GM12873 (cell line): ENCODE results near the gene EIF3K.

ENCODE experiments used
- TF ChIP-seq, protein P1 (sequence below): IDR thresholded peaks from 2 replicates; pipeline ENCODE4 v1.5.1; 2012; ENCODE audit warnings: low read depth, mild to moderate bottlenecking, moderate library complexity, low read length, control low read depth; ENCODE audit not compliant: insufficient read depth; ENCODE audit errors: missing control alignments

EIF3K gene

DNA sequence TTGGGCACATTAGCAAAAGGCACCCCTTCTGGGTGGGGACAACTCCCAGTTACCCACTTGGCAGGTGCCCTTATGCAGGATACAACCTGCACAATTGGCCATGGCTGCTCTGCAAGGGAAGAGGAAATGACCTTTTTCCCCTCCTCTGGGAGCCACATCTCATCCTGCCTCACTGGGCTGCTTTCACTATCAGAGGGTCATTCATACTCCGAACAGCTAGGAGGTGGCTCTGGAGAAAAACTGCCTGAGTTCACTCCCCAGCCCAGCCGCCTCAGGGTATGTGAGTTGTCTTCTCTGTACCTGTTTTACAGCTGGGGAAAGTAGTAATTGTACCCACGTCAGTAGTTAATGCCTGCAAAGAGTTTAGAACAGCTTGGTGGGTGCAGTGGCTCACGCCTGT, 21.4 kb downstream of the EIF3K start:
- TF ChIP-seq, protein P1, sequence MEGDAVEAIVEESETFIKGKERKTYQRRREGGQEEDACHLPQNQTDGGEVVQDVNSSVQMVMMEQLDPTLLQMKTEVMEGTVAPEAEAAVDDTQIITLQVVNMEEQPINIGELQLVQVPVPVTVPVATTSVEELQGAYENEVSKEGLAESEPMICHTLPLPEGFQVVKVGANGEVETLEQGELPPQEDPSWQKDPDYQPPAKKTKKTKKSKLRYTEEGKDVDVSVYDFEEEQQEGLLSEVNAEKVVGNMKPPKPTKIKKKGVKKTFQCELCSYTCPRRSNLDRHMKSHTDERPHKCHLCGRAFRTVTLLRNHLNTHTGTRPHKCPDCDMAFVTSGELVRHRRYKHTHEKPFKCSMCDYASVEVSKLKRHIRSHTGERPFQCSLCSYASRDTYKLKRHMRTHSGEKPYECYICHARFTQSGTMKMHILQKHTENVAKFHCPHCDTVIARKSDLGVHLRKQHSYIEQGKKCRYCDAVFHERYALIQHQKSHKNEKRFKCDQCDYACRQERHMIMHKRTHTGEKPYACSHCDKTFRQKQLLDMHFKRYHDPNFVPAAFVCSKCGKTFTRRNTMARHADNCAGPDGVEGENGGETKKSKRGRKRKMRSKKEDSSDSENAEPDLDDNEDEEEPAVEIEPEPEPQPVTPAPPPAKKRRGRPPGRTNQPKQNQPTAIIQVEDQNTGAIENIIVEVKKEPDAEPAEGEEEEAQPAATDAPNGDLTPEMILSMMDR, result no peak

DNA sequence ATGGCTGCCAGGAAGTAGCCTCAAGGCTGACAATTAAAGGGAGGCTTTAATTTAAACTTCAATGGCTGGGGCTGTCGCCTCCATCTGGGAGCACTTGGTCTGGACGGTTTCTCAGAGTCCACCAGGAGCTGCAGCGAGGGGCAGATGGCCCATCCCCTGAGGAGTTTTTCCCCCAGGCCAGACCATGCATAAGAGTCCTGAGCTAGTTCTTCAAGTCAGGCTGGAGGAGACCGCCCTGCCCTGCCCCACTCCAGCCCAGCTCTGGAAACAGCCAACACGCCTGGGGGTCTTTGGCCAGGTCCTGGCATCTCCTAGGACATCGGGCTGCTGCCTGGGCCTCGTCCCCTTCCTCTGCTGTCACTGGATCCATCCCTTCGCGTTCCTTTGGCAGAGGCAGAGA, 23.2 kb downstream of the EIF3K start:
- TF ChIP-seq, protein P1, result no peak

DNA sequence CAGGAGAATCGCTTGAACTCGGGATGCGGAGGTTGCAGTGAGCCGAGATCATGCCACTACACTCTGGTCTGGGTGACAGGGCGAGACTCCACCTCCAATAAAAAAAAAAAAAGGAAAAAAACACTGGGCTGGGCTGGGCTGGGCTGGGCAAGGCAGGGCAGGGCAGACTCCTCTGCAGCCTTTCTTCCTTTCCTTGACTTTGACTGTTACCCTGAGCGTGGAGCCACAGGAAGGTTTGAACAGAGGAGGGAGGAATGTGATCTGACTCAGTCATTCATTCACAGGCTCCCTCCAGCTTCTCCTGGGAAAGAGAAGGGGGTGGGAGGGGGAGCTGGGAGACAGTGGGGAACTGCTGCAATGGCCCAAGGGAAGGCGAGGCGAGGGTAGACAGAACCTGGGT, 25.7 kb downstream of the EIF3K start:
- TF ChIP-seq, protein P1, result no peak

DNA sequence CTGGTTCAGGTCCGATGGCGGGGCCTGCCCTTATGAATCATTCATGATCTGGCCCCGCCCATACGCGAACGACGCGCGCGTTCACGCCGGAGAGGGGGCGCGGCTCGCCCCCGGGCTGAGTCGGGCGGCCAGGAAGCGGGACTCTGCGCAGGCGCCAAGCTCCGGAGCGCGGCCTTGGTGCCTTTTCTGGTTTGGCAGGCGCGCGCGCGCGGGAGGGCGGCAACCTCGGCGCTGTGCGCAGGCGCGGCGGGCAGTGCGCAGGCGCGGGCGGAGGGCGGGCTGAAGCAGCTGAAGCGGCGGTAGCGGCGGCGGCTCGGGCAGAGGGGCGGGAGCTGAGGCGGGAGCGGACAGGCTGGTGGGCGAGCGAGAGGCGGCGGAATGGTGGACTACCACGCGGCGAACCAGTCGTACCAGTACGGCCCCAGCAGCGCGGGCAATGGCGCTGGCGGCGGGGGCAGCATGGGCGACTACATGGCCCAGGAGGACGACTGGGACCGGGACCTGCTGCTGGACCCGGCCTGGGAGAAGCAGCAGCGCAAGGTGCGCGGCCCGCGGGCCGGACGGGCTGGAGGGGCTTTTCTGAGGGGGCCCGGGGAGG, 28.5 kb downstream of the EIF3K start, which contains the start of gene ACTN4:
TSS of gene ACTN4 (plus strand) at position 282 of the 598 bp plus-strand sequence. CDS start at position 379, 97 bp downstream.
- TF ChIP-seq, protein P1, result no peak

DNA sequence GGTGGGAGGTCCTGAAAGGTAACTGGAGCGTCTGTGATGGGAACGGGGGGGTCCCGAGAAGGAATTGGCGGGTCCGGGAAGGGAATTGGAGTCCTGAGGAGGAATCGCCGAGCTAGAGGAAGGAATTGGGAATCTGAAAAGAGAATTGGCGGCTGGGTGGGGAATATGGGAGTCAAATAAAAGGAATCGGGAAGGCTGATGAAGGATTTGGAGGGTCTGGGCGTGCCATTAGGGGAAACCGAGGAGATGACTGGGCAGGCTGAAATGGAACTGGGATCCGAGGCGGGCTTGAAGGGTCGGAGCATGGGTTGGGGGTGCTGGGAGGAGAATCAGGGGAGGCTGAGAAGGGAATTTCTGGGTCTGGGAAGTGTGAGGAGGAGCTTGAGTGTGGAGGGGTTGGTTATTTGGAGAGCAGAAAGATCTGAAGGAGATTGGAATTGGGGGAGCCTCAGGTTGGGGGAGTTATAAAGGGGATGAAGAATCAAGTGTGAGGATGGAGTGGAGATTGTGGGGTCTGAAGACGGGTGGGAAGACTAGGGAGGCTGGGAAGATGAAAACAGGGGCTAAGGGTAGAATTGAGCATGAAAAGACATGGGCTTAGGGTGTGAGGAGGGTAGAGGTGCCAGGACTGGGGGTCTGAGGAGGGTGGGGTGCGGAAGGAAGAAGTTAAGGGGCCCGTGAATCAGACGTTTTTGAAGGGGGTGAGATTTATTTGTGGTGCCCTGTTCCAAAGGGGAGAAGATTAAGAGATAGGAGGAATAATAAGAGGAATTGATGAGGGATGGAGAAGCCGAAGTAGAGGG, 29.2 kb downstream of the EIF3K start:
- TF ChIP-seq, protein P1, result no peak

DNA sequence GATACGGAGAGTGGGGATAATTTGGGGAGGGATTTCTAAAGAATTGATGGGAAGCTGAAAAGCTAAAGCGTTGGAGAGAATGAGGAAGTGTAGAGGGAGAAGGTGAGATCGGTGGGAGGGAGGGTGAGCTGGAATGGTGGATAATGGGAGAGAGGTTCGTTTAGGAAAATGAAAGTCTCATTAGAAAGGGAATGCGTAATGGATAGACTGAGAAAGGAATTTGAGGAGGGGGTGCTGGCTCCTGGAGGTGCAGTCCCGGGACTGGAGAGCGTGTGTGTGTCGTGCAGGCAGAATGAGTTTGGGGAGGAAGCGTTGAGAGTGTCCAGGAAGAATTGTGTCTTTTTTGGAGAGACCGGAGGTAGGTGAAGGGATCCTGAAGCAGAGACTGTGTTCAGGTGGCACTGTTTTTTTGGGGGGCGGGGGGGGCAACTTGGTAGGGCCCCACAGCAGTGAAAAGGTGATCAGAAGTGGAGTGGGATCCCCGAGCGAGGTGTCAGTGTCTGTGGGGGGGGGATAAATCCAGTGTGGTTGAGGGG, 29.8 kb downstream of the EIF3K start:
- TF ChIP-seq, protein P1, result no peak

DNA sequence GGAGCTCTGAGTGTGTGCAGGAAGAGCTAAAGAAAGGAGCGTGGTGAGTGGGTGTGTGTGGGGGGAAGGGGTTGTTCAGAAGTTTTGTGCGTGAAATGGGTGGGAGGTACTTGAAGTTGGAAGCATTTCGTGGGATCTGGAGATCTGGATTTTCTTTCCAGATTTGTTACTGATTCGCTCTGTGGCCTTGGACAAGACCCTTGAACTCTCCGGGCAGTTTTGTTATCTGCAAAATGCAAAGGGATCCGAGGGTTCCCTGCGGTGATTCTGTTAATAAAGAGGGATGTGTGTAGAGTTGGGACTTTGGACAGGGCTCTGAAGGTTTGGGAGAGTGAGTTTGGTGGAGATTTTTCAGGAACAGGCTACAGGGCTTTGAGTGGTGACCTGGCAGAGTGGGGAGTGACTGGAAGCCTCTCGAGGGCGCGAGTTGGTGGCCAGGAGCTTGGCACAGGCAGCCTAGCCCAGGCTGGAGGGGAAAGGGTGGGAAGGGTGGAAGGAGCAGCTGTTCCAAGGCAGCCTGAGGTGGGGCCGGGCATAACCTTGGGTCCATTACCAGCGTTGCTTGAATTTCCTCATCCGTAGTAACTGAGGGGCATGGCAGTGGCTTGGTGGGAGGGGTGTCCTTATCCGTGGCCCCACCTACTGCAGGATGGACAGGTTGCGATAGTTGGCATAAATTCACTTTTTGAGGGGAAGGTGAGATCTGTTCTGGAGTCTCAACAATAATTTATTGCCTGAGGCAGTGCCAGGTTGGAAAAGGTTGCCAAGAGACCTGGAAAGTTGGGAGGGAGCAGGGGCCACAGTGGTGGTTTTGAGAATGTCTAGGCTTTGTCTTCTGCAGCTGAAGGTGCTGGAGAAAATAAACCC, 30.6 kb downstream of the EIF3K start:
- TF ChIP-seq, protein P1, result no peak
